Measurements from ENCODE around the gene HLA-F. TPM values are rescaled to one million over a fixed set of nuclear protein-coding genes. Genes with fewer than 3 reads are reported as not detected.

HLA-F gene
- 35.1 TPM for polyA plus RNA-seq (2012; ENCODE audit: insufficient read depth, insufficient read length)

- peak; percentile 70 for DNase-seq (ENCODE audit: low read depth, low spot score)
- peak within 1 kb of the TSS; percentile 63 for H3K4me3 ChIP-seq (ENCODE audit: low read length)
Observed at GRCh38 chr6:29723262-29723665, at the start of gene HLA-F. Gene HLA-F, plus strand, starts transcription at chr6:29723434. Its CDS starts 30 bp downstream, at chr6:29723464.

GRCh38 chr6:29674008-29674407 lies 49.2 kb upstream of the HLA-F start:
- DNase-seq (ENCODE audit: low read depth, low spot score), result no peak
- H3K4me3 ChIP-seq (ENCODE audit: low read length), result no peak overlapping the region

- DNase-seq (ENCODE audit: low read depth, low spot score), result no peak
- no peak overlapping the region for H3K4me3 ChIP-seq (ENCODE audit: low read length)
Observed at GRCh38 chr6:29675561-29675960, 47.7 kb upstream of the HLA-F start.

GRCh38 chr6:29676981-29677601 lies 46.1 kb upstream of the HLA-F start:
- H3K4me3 ChIP-seq (ENCODE audit: low read length), result no peak overlapping the region
- no peak for DNase-seq (ENCODE audit: low read depth, low spot score)

- H3K4me3 ChIP-seq (ENCODE audit: low read length), result no peak overlapping the region
- DNase-seq (ENCODE audit: low read depth, low spot score), result no peak
Observed at GRCh38 chr6:29678114-29678513, 45.1 kb upstream of the HLA-F start.

- no peak overlapping the region for H3K4me3 ChIP-seq (ENCODE audit: low read length)
- no peak for DNase-seq (ENCODE audit: low read depth, low spot score)
Observed at GRCh38 chr6:29679962-29680361, 43.3 kb upstream of the HLA-F start.

GRCh38 chr6:29680416-29680815 lies 42.8 kb upstream of the HLA-F start:
- H3K4me3 ChIP-seq (ENCODE audit: low read length), result no peak overlapping the region
- DNase-seq (ENCODE audit: low read depth, low spot score), result no peak

GRCh38 chr6:29680904-29681303 lies 42.3 kb upstream of the HLA-F start, which contains the start of gene ZFP57:
Gene ZFP57, minus strand, starts transcription at chr6:29681152. Its CDS starts 4,149 bp downstream, at chr6:29677003.
- no peak within 1 kb of the TSS for H3K4me3 ChIP-seq (ENCODE audit: low read length)
- no peak for DNase-seq (ENCODE audit: low read depth, low spot score)

GRCh38 chr6:29681811-29682210 lies 41.4 kb upstream of the HLA-F start:
- no peak overlapping the region for H3K4me3 ChIP-seq (ENCODE audit: low read length)
- no peak for DNase-seq (ENCODE audit: low read depth, low spot score)

- DNase-seq (ENCODE audit: low read depth, low spot score), result no peak
Observed at GRCh38 chr6:29685718-29686326, 37.4 kb upstream of the HLA-F start.

GRCh38 chr6:29694637-29695036 lies 28.6 kb upstream of the HLA-F start:
- DNase-seq (ENCODE audit: low read depth, low spot score), result no peak

More at GRCh38 chr6:29685718-29686326, 37.4 kb upstream of the HLA-F start:
- H3K4me3 ChIP-seq (ENCODE audit: low read length), result no peak overlapping the region

GRCh38 chr6:29696147-29697125 lies 26.8 kb upstream of the HLA-F start:
- no peak for DNase-seq (ENCODE audit: low read depth, low spot score)

More at GRCh38 chr6:29694637-29695036, 28.6 kb upstream of the HLA-F start:
- no peak overlapping the region for H3K4me3 ChIP-seq (ENCODE audit: low read length)

GRCh38 chr6:29702519-29703103 lies 20.6 kb upstream of the HLA-F start:
- DNase-seq (ENCODE audit: low read depth, low spot score), result no peak
- no peak overlapping the region for H3K4me3 ChIP-seq (ENCODE audit: low read length)

More at GRCh38 chr6:29696147-29697125, 26.8 kb upstream of the HLA-F start:
- no peak overlapping the region for H3K4me3 ChIP-seq (ENCODE audit: low read length)

GRCh38 chr6:29705389-29706231 lies 17.6 kb upstream of the HLA-F start:
- DNase-seq (ENCODE audit: low read depth, low spot score), result no peak

GRCh38 chr6:29708432-29709179 lies 14.6 kb upstream of the HLA-F start:
- peak overlapping the region; percentile 39 for H3K4me3 ChIP-seq (ENCODE audit: low read length)
- DNase-seq (ENCODE audit: low read depth, low spot score), result peak; percentile 97

More at GRCh38 chr6:29705389-29706231, 17.6 kb upstream of the HLA-F start:
- no peak overlapping the region for H3K4me3 ChIP-seq (ENCODE audit: low read length)

GRCh38 chr6:29709188-29709587 lies 14.0 kb upstream of the HLA-F start:
- DNase-seq (ENCODE audit: low read depth, low spot score), result no peak
- H3K4me3 ChIP-seq (ENCODE audit: low read length), result peak overlapping the region; percentile 39

GRCh38 chr6:29710281-29710941 lies 12.8 kb upstream of the HLA-F start:
- H3K4me3 ChIP-seq (ENCODE audit: low read length), result no peak overlapping the region
- DNase-seq (ENCODE audit: low read depth, low spot score), result no peak

Measured in Jurkat, Clone E6-1 (cell line).